Neural progenitor cell (in vitro differentiated cells): ENCODE results near the gene TMEM19. TPM values are rescaled to one million over a fixed set of nuclear protein-coding genes. Genes with fewer than 3 reads are reported as not detected.
A peak's percentile ranks its signal among the peaks of the same experiment; 100 is the strongest.
"Not testable (repeated sequence)": the region's sequence is repeated elsewhere in the genome, so short reads cannot be mapped to it uniquely, and the experiment has no call there.

ENCODE experiments used
- DNase-seq: peaks from one replicate; pipeline ENCODE4 v3.0.0-alpha.2; 2016; ENCODE audit warnings: low spot score
- H2AFZ ChIP-seq: fragments of 200-600 bp; sonication (generic); replicated peaks from 2 replicates; pipeline ENCODE4 v1.6.1; 2016; ENCODE audit warnings: antibody characterized with exemption
- H3F3A ChIP-seq: fragments of 200-600 bp; sonication (generic); 2 replicates; pipeline ENCODE4 v1.6.1; 2016; ENCODE audit warnings: antibody characterized with exemption, low read depth
- H3K27ac ChIP-seq: fragments of 200-600 bp; sonication (generic); 2 replicates; pipeline ENCODE4 v1.5.1; 2016; ENCODE audit warnings: mild to moderate bottlenecking
- H3K27me3 ChIP-seq: fragments of 200-600 bp; sonication (generic); 2 replicates; pipeline ENCODE4 v1.6.1; 2016; ENCODE audit warnings: mild to moderate bottlenecking, moderate library complexity
- H3K36me3 ChIP-seq: fragments of 200-600 bp; sonication (generic); 2 replicates; pipeline ENCODE4 v1.5.1; 2016
- H3K4me1 ChIP-seq: fragments of 200-600 bp; sonication (generic); 2 replicates; pipeline ENCODE4 v1.6.1; 2016; ENCODE audit warnings: mixed run types
- H3K4me2 ChIP-seq: fragments of 200-600 bp; sonication (generic); 2 replicates; pipeline ENCODE4 v1.6.1; 2016
- H3K4me3 ChIP-seq: fragments of 200-600 bp; sonication (generic); 2 replicates; pipeline ENCODE4 v1.5.1; 2016
- H3K79me2 ChIP-seq: fragments of 200-600 bp; sonication (generic); 2 replicates; pipeline ENCODE4 v1.6.1; 2016; ENCODE audit warnings: low read depth
- H3K9ac ChIP-seq: fragments of 200-600 bp; sonication (generic); 2 replicates; pipeline ENCODE4 v1.6.1; 2016
- H3K9me3 ChIP-seq: fragments of 200-600 bp; sonication (generic); 2 replicates; pipeline ENCODE4 v1.5.1; 2016; ENCODE audit warnings: low read depth
- H4K20me1 ChIP-seq: fragments of 200-600 bp; sonication (generic); 2 replicates; pipeline ENCODE4 v1.6.1; 2016; ENCODE audit warnings: low read depth
- H3K27ac Mint-ChIP-seq: 3 replicates; pipeline ENCODE4 v1.8.0; 2021; ENCODE audit warnings: mixed read lengths
- H3K27me3 Mint-ChIP-seq: 2 replicates; pipeline ENCODE4 v1.8.0; 2022; ENCODE audit warnings: low read depth, mild to moderate bottlenecking, inconsistent platforms, moderate library complexity, mixed read lengths; ENCODE audit not compliant: insufficient read depth
- H3K36me3 Mint-ChIP-seq: 3 replicates; pipeline ENCODE4 v1.8.0; 2021; ENCODE audit warnings: mixed read lengths
- H3K4me1 Mint-ChIP-seq: 3 replicates; pipeline ENCODE4 v1.8.0; 2021; ENCODE audit warnings: mixed read lengths
- H3K4me3 Mint-ChIP-seq: 3 replicates; pipeline ENCODE4 v1.8.0; 2021; ENCODE audit warnings: mild to moderate bottlenecking, moderate library complexity, mixed read lengths
- H3K9me3 Mint-ChIP-seq: 3 replicates; pipeline ENCODE4 v1.8.0; 2020; ENCODE audit warnings: mixed read lengths
- CTCF ChIP-seq: fragments of 200-600 bp; sonication (generic); IDR thresholded peaks from 2 replicates; pipeline ENCODE4 v1.5.1; 2017; ENCODE audit warnings: antibody characterized with exemption, mild to moderate bottlenecking
- EZH2 ChIP-seq: fragments of 200-600 bp; sonication (generic); IDR thresholded peaks from 2 replicates; pipeline ENCODE4 v1.6.1; 2017; ENCODE audit warnings: antibody characterized with exemption, mild to moderate bottlenecking, moderate library complexity
- EZH2phosphoT487 ChIP-seq: fragments of 200-600 bp; sonication (generic); IDR thresholded peaks from 2 replicates; pipeline ENCODE4 v1.6.1; 2017; ENCODE audit warnings: antibody characterized with exemption
- total RNA-seq: library from RNA; depleted of rRNA; stranded (reverse); fragments of >200 nt; gene quantifications from 2 replicates; pipeline ENCODE4 v1.2.3, GENCODE V29; 2015; ENCODE audit warnings: low replicate concordance

Gene TMEM19
- total RNA-seq, 1 donor from 2014 or later = 9.3 TPM

GRCh38 chr12:71691504-71692129, 5.7 kb downstream of the TMEM19 start:
- H3K4me1 Mint-ChIP-seq = peaks cover 27% of the 10 kb centered on the region

DNA sequence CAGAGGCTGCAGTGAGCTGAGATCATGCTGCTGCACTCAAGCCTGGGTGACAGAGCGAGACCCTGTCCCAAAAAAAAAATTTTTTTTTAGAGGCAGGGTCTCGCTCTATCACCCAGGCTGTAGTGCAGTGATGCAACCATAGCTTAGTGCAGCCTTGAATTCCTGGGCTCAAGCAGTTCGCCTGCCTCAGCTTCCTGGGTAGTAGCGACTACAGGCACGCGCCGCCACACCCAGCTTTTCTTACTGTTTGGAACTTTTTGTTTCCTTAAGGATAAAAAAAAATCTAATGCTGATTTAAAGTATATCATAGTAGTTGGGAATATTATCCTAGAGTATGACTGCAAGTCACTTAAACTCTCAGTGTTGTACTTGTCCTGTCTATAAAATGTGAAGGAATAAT, 7.2 kb downstream of the TMEM19 start:
- Mint-ChIP-seq H3K27ac (no peak overlapping the region), H3K9me3 (no peaks in the 10 kb centered on the region), H3K4me3 (no peak overlapping the region), H3K4me1 (peaks cover 20% of the 10 kb centered on the region), H3K36me3 (peaks cover 9% of the 10 kb centered on the region), H3K27me3 (no peaks in the 10 kb centered on the region)
- Histone ChIP-seq H4K20me1 (no peaks in the 10 kb centered on the region), H3K27me3 (no peaks in the 10 kb centered on the region), H3K79me2 (no peaks in the 10 kb centered on the region), H3K27ac (no peak overlapping the region), H3K9ac (no peak overlapping the region), H3F3A (no peaks in the 10 kb centered on the region), H3K4me2 (no peak overlapping the region), H3K36me3 (no peaks in the 10 kb centered on the region), H2AFZ (no peak overlapping the region), H3K4me1 (no peaks in the 10 kb centered on the region), H3K4me3 (no peak overlapping the region), H3K9me3 (no peaks in the 10 kb centered on the region)
- TF ChIP-seq CTCF (no peak), EZH2phosphoT487 (no peak), EZH2 (no peak)
- no peak for DNase-seq

More at GRCh38 chr12:71691504-71692129, 5.7 kb downstream of the TMEM19 start:
- TF ChIP-seq EZH2 (no peak), CTCF (no peak), EZH2phosphoT487 (no peak)
- no peak overlapping the region for H3K4me3 ChIP-seq
- peaks cover 4% of the 10 kb centered on the region for H3K36me3 Mint-ChIP-seq
- no peaks in the 10 kb centered on the region for H3K9me3 Mint-ChIP-seq
- no peak overlapping the region for H3K4me3 Mint-ChIP-seq
- no peak overlapping the region for H3K27ac ChIP-seq
- H3F3A ChIP-seq = no peaks in the 10 kb centered on the region
- H3K4me2 ChIP-seq = no peak overlapping the region
- no peak overlapping the region for H2AFZ ChIP-seq
- H3K9ac ChIP-seq = no peak overlapping the region
- H3K4me1 ChIP-seq = peaks cover 7% of the 10 kb centered on the region
- H3K27ac Mint-ChIP-seq = no peak overlapping the region
- no peaks in the 10 kb centered on the region for H3K27me3 ChIP-seq
- H3K36me3 ChIP-seq = no peaks in the 10 kb centered on the region
- H4K20me1 ChIP-seq = no peaks in the 10 kb centered on the region
- no peaks in the 10 kb centered on the region for H3K9me3 ChIP-seq
- no peaks in the 10 kb centered on the region for H3K27me3 Mint-ChIP-seq
- peaks cover 8% of the 10 kb centered on the region for H3K79me2 ChIP-seq
- no peak for DNase-seq

DNA sequence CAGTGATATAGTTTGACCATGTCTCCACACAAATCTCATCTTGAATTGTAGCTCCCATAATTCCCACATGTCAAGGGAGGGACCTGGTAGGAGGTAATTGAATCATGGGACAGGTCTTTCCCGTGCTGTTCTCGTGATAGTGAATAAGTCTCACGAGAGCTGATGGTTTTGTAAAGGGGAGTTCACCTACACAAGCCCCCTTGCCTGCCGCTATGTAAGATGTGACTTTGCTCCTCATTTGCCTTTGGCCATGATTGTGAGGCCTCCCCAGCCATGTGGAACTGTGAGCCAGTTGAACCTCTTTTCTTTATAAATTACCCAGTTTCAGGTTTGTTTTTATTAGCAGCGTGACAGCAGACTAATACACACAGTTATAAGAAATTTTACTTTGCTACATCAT, 7.8 kb downstream of the TMEM19 start:
- H3K9me3 ChIP-seq, H3K4me1 ChIP-seq, H3K36me3 ChIP-seq, H3F3A ChIP-seq, H3K9me3 Mint-ChIP-seq, H3K27me3 ChIP-seq, H3K27ac Mint-ChIP-seq, H3K79me2 ChIP-seq, H3K4me2 ChIP-seq, H3K4me3 ChIP-seq, H3K4me3 Mint-ChIP-seq, H3K27ac ChIP-seq, H2AFZ ChIP-seq, H3K27me3 Mint-ChIP-seq, H4K20me1 ChIP-seq, H3K9ac ChIP-seq, DNase-seq: not testable (repeated sequence)
- H3K36me3 Mint-ChIP-seq = peaks cover 12% of the 10 kb centered on the region
- H3K4me1 Mint-ChIP-seq = peaks cover 19% of the 10 kb centered on the region

DNA sequence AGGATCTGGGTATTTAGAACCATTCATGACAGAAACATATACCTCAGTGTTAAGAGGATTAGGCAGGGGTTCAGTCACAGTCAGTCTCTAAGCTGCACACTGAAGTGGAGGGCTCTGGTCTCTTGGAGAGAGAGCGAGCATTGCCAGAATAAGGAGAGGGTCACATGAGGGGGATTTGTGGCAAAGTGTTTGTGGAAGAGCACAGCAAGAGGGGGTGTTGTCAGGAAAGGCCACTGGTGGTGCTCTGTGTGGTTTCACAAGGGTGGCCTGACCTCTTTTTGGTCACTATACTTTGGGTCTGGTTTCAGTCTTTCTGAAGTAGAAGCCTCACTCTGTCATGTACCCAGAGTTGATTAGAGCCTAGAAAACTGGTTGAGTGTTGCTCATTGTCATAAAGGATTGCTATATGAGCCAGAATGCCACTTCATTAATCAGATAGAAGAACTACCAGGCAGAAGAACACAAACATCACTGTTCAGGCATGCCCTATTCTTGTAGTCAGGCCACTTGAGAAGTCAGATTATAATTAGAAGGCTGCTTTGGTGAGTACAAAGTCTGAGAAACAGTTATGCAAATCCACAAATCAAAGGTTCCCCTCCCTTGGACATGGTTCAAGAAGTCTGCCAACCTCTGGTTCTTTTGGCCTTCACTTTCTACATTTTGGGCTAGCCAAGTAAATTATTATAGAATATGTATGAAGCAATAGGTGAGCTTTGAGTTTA, 8.4 kb downstream of the TMEM19 start:
- Histone ChIP-seq H4K20me1 (no peaks in the 10 kb centered on the region), H3K4me1 (no peaks in the 10 kb centered on the region), H3K9ac (no peak overlapping the region), H3K36me3 (no peaks in the 10 kb centered on the region), H2AFZ (no peak overlapping the region), H3K27me3 (no peaks in the 10 kb centered on the region), H3K4me3 (no peak overlapping the region), H3K79me2 (no peaks in the 10 kb centered on the region), H3K27ac (no peak overlapping the region), H3F3A (no peaks in the 10 kb centered on the region), H3K4me2 (no peak overlapping the region), H3K9me3 (no peaks in the 10 kb centered on the region)
- H3K36me3 Mint-ChIP-seq = peaks cover 18% of the 10 kb centered on the region
- H3K27me3 Mint-ChIP-seq = no peaks in the 10 kb centered on the region
- H3K27ac Mint-ChIP-seq = no peak overlapping the region
- peak; percentile 38 for DNase-seq
- TF ChIP-seq EZH2phosphoT487 = no peak
- no peak for TF ChIP-seq CTCF
- no peak for TF ChIP-seq EZH2
- no peaks in the 10 kb centered on the region for H3K9me3 Mint-ChIP-seq
- H3K4me3 Mint-ChIP-seq = no peak overlapping the region
- H3K4me1 Mint-ChIP-seq = peaks cover 18% of the 10 kb centered on the region
